GM06990 (cell line): ENCODE results near the gene RNF212.

Experiments
- DNase-seq: peaks from one replicate; pipeline ENCODE4 v3.0.0-alpha.2; 2011; ENCODE audit not compliant: insufficient read length; ENCODE audit errors: extremely low read depth
- H3K27me3 ChIP-seq: replicated peaks from 2 replicates; pipeline ENCODE4 v1.6.0; 2011; ENCODE audit warnings: low read length; ENCODE audit not compliant: control insufficient read depth, insufficient read depth
- H3K36me3 ChIP-seq: 2 replicates; pipeline ENCODE4 v1.5.1; 2011; ENCODE audit warnings: low read length; ENCODE audit not compliant: control insufficient read depth, insufficient read depth
- H3K4me3 ChIP-seq: replicated peaks from 2 replicates; pipeline ENCODE4 v1.5.1; 2011; ENCODE audit warnings: low read depth, mild to moderate bottlenecking, control low read depth, low read length
- TF ChIP-seq, protein P1 (sequence below): IDR thresholded peaks from 2 replicates; pipeline ENCODE4 v1.5.1; 2011; ENCODE audit warnings: low read length, control low read depth, mild to moderate bottlenecking, inconsistent platforms; ENCODE audit not compliant: insufficient read depth, poor library complexity, severe bottlenecking

RNF212 gene

DNA sequence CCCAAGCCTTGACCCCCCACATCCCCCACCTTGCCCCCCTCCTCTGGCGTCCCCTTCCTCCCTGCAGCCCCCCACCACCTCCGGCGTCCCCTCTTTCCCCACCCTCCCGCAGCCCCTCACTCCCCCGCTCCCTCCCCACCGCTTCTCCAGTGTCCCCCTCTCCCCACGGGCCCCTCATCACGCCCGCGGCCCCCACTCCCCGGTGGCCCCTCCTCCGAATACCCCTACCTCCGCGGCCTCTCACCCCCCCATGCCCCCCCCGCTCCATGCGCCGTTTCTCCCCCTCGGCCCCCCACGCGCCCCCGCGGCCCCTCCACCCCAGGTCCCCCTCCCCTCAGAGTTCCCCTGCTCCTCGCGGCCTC is 562 bp downstream of the RNF212 start:
- Histone ChIP-seq H3K27me3 (no peaks in the 10 kb centered on the region; the same call in 1 of the 2 replicates), H3K4me3 (no peak overlapping the region), H3K36me3 (no peaks in the 10 kb centered on the region)
- TF ChIP-seq, protein P1, sequence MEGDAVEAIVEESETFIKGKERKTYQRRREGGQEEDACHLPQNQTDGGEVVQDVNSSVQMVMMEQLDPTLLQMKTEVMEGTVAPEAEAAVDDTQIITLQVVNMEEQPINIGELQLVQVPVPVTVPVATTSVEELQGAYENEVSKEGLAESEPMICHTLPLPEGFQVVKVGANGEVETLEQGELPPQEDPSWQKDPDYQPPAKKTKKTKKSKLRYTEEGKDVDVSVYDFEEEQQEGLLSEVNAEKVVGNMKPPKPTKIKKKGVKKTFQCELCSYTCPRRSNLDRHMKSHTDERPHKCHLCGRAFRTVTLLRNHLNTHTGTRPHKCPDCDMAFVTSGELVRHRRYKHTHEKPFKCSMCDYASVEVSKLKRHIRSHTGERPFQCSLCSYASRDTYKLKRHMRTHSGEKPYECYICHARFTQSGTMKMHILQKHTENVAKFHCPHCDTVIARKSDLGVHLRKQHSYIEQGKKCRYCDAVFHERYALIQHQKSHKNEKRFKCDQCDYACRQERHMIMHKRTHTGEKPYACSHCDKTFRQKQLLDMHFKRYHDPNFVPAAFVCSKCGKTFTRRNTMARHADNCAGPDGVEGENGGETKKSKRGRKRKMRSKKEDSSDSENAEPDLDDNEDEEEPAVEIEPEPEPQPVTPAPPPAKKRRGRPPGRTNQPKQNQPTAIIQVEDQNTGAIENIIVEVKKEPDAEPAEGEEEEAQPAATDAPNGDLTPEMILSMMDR: no peak
- DNase-seq: no peak

DNA sequence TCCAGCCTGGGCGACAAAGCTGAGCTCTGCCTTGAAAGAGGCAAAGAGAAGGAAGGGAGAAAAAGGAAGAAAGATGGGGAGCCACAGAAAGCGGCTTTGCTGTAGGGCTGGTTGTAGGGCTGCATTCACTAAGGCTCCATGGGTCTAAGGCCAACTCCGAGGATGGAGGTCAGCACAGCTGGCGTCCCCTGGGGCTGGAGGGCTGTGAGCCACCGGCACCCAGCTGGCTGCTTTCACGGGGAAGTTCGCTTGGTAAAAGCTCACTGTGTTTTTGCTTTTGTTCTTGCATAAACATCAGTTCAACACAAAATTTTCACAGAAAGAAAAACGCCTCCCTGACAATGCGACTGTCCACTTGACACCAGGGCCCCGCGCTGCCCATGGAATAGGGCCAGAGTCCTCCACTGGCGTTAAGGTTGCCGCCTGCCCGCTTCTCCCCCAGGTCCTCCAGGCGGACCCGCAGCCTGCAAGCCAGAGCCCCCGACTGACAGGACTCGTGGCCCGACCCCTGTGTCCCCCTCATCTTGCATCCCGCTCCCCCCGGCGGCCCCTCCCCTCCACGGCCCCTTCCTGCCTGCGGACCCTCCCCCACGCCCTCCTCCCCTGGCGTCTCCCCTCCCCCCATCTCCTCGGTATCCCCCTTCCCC is 1.1 kb downstream of the RNF212 start:
- TF ChIP-seq, protein P1: no peak
- Histone ChIP-seq H3K36me3 (no peaks in the 10 kb centered on the region), H3K4me3 (no peak overlapping the region), H3K27me3 (no peaks in the 10 kb centered on the region; the same call in 1 of the 2 replicates)
- no peak for DNase-seq

DNA sequence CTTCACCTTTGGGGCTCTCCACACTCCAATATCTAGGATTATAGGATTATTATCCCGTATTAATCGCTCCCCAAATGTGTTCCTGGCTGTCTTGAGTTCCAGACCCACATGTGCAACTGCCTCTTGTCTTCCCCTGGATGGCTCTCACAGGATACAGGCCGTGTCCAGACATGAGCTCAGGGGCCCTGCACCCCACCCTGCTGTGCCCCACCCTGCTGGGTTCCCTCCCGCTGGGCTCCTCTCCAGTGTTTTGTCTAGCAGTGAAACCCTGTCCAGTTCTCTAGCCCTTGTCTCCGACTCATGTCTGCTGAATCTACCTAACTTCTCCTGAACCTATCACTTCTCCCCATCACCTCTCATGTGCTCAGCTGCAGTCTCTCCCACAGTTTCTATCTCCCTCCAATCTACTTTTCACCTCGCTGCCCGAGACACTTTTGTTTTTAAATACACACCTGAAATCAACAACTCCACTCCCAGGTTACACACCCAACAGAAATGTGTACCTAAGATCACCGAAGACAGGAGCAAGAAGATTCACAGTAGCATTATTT is 2.0 kb downstream of the RNF212 start:
- H3K27me3 ChIP-seq: no peaks in the 10 kb centered on the region; the same call in 1 of the 2 replicates
- DNase-seq: no peak
- no peaks in the 10 kb centered on the region for H3K36me3 ChIP-seq
- TF ChIP-seq, protein P1: no peak
- H3K4me3 ChIP-seq: no peak overlapping the region

DNA sequence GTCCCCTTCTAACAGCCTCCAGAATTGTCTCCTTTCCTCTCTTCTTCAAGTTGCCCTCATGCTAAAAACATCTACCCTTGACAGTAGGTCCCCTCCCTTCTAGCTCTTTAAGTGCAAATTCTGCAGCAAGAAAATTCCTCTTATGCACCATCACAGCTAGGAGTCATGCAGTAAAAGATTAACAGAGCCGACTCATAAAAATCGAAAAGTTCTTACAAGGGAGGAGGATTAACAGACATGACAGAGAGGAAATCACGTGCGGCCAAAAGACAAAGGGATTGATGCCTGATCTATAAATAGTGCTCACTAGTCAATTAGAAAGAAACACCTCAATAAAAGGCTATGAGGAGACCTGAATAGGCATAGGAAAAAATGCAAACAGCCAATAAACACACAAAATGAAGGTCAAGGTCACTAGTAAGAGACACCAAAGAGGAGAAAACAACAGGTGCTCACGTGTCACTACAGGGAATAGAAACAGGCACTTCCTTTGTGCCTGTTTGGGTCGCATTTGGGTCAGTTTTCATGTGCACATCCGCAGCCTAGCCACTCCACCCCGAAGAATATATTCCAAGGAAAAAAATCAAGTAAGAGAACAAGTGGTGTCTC is 3.4 kb downstream of the RNF212 start:
- no peak overlapping the region for H3K4me3 ChIP-seq
- TF ChIP-seq, protein P1: no peak
- H3K36me3 ChIP-seq: no peaks in the 10 kb centered on the region
- DNase-seq: no peak
- no peaks in the 10 kb centered on the region; the same call in 1 of the 2 replicates for H3K27me3 ChIP-seq

DNA sequence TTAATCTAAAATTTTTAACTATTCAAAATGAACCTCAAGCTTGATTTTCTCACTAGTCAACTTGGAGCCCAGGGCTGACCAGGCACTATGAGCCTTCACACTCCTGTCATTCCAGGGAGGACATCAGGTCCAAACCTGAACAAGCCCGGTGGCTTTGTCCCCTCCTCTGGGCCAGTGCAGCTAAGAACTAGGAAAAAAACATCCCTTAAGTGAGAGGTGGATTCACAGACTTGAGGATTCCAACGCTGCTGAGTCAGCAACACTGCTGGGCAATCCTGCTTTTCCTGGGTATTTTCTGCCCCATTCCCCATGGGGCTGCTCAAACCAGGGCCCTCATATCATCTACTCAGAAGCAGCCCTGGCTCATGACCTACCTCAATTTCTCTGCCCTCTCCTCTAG is 4.0 kb downstream of the RNF212 start:
- H3K27me3 ChIP-seq: no peaks in the 10 kb centered on the region; the same call in 1 of the 2 replicates
- H3K36me3 ChIP-seq: no peaks in the 10 kb centered on the region
- no peak for DNase-seq
- TF ChIP-seq, protein P1: no peak
- no peak overlapping the region for H3K4me3 ChIP-seq
